GM12801 (cell line): ENCODE measurements around the gene SGMS1.

Experiments used
- CTCF ChIP-seq: IDR thresholded peaks from one replicate; pipeline ENCODE4 v1.5.1; 2011; ENCODE audit warnings: control low read depth; ENCODE audit not compliant: insufficient read length; ENCODE audit errors: extremely low read depth

Gene SGMS1

GRCh38 chr10:50551894-50552293 is 71.9 kb downstream of the SGMS1 start:
- no peak for TF ChIP-seq CTCF

GRCh38 chr10:50550291-50550839 is 73.4 kb downstream of the SGMS1 start:
- TF ChIP-seq CTCF = no peak

GRCh38 chr10:50545846-50546245 is 77.9 kb downstream of the SGMS1 start:
- no peak for TF ChIP-seq CTCF

- no peak for TF ChIP-seq CTCF
These were observed 78.8 kb downstream of the SGMS1 start for GRCh38 chr10:50544857-50545429.

- TF ChIP-seq CTCF = no peak
These were observed 79.5 kb downstream of the SGMS1 start for GRCh38 chr10:50544095-50544856.

GRCh38 chr10:50542871-50543270 is 80.9 kb downstream of the SGMS1 start:
- TF ChIP-seq CTCF = no peak

- TF ChIP-seq CTCF = no peak
These were observed 81.8 kb downstream of the SGMS1 start for GRCh38 chr10:50541921-50542320.
